ENCODE measurements around the gene SCFD2. TPM values are rescaled to one million over a fixed set of nuclear protein-coding genes. Genes with fewer than 3 reads are reported as not detected.

The SCFD2 gene
- total RNA-seq, 3 donors from 2014 or later: 22.8 to 33.8 (median 25.0) TPM

- H3K27me3 ChIP-seq: no peaks in the 10 kb centered on the region
- TF ChIP-seq POLR2AphosphoS5 (IDR thresholded peaks at IDR 0.05) (no peak), POLR2A (IDR thresholded peaks at IDR 0.05) (no peak)
- no peak for DNase-seq (ENCODE audit: low spot score in 2 of 2)
- intact Hi-C loops (cut with DNase I; ENCODE audit: low total_unique reads): no loop called here
- no peak overlapping the region for H3K27ac ChIP-seq
- H3K9me3 ChIP-seq: peaks cover 0 to 4% of the 10 kb centered on the region in 2 donors
- H3K4me3 ChIP-seq: no peak overlapping the region
- no peaks in the 10 kb centered on the region for H3K36me3 ChIP-seq
- peaks cover 0 to 6% of the 10 kb centered on the region in 2 donors for H3K4me1 ChIP-seq
Measured at GRCh38 chr4:52856801-52857200, 509.1 kb downstream of the SCFD2 start.

- peak overlapping the region in 1 of 3 donors; percentile 29 for H3K4me3 ChIP-seq
- H3K27ac ChIP-seq: peak overlapping the region in 1 of 2 donors; percentile 11
- no peak for TF ChIP-seq POLR2A (IDR thresholded peaks at IDR 0.05)
- no peaks in the 10 kb centered on the region for H3K36me3 ChIP-seq
- no peak for DNase-seq (ENCODE audit: low spot score in 2 of 2)
- no peaks in the 10 kb centered on the region for H3K27me3 ChIP-seq
- peaks cover 0 to 4% of the 10 kb centered on the region in 2 donors for H3K9me3 ChIP-seq
- intact Hi-C loops (cut with DNase I; ENCODE audit: low total_unique reads): no loop called here
- peaks cover 0 to 6% of the 10 kb centered on the region in 2 donors for H3K4me1 ChIP-seq
Measured at GRCh38 chr4:52853351-52853750, 512.5 kb downstream of the SCFD2 start.

GRCh38 chr4:52852711-52853110 is 513.1 kb downstream of the SCFD2 start:
- H3K27ac ChIP-seq: peak overlapping the region; percentile 19 to 62
- TF ChIP-seq POLR2AphosphoS5 (IDR thresholded peaks at IDR 0.05) (no peak), CTCF (IDR thresholded peaks at IDR 0.05) (no peak), POLR2A (IDR thresholded peaks at IDR 0.05) (no peak)
- H3K9me3 ChIP-seq: no peaks in the 10 kb centered on the region
- no peaks in the 10 kb centered on the region for H3K36me3 ChIP-seq
- intact Hi-C loops (cut with DNase I; ENCODE audit: low total_unique reads): no loop called here
- no peaks in the 10 kb centered on the region for H3K27me3 ChIP-seq
- peak overlapping the region in 2 of 3 donors; percentile 4 to 29 for H3K4me3 ChIP-seq
- no peak for DNase-seq (ENCODE audit: low spot score in 2 of 2)
- peaks cover 0 to 6% of the 10 kb centered on the region in 2 donors for H3K4me1 ChIP-seq

DNA sequence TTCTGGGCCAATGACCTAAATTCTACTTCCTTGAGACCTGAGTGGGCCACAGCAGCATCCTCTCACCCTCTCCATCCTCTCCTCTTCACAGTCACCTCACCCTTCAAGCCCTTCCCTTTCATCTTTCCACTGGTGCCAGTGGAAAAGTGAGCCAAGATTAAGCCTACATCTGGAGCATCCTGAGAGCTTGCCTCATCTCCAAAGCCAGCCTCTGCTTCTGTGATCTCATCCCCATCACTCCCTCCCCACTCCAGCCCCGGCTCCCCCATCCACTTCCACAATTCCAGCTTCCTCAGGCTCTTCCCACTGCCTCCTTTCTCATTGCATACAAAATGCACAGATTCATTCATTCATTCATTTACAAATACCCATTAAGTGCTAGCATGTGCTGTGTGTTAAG is 513.8 kb downstream of the SCFD2 start:
- Histone ChIP-seq H3K36me3 (no peaks in the 10 kb centered on the region), H3K4me3 (no peak overlapping the region), H3K4me1 (peaks cover 0 to 6% of the 10 kb centered on the region in 2 donors), H3K9me3 (no peaks in the 10 kb centered on the region), H3K27ac (no peak overlapping the region), H3K27me3 (no peaks in the 10 kb centered on the region)
- intact Hi-C loops (cut with DNase I; ENCODE audit: low total_unique reads): no loop called here
- TF ChIP-seq CTCF (IDR thresholded peaks at IDR 0.05): no peak
- no peak for TF ChIP-seq POLR2AphosphoS5 (IDR thresholded peaks at IDR 0.05)
- TF ChIP-seq POLR2A (IDR thresholded peaks at IDR 0.05): no peak
- DNase-seq (ENCODE audit: low spot score in 2 of 2): no peak

GRCh38 chr4:52850406-52851124 is 515.3 kb downstream of the SCFD2 start:
- intact Hi-C loops (cut with DNase I; ENCODE audit: low total_unique reads): no loop called here
- Histone ChIP-seq H3K9me3 (no peaks in the 10 kb centered on the region), H3K4me1 (peaks cover 0 to 6% of the 10 kb centered on the region in 2 donors), H3K27ac (no peak overlapping the region), H3K4me3 (no peak overlapping the region), H3K36me3 (no peaks in the 10 kb centered on the region), H3K27me3 (no peaks in the 10 kb centered on the region)
- DNase-seq (ENCODE audit: low spot score in 2 of 2): no peak
- TF ChIP-seq POLR2AphosphoS5 (IDR thresholded peaks at IDR 0.05) (no peak), POLR2A (IDR thresholded peaks at IDR 0.05) (no peak), CTCF (IDR thresholded peaks at IDR 0.05) (no peak)

DNA sequence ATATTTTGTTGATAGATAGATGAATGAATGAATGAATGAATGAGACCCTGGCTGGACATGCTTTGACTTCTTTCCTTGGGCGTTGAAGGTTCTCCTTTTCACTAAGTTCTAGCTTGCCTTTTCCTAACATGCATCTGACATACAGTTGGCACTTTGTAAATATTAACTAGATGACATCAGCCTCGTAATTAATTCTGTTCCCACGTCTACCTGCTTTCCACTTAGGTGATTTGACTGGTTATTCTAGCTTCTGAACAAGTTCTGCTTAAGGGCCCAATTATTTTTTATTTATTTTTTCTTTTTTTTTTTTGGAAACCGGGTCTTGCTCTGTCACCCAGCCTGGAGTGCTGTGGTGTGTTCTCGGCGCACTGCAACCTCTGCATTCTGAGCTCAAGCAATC is 517.6 kb downstream of the SCFD2 start:
- peaks cover 0 to 6% of the 10 kb centered on the region in 2 donors for H3K4me1 ChIP-seq
- no peak for TF ChIP-seq CTCF (IDR thresholded peaks at IDR 0.05)
- no peak for TF ChIP-seq POLR2AphosphoS5 (IDR thresholded peaks at IDR 0.05)
- TF ChIP-seq POLR2A (IDR thresholded peaks at IDR 0.05): no peak
- intact Hi-C loops (cut with DNase I; ENCODE audit: low total_unique reads): no loop called here

More for the DNA sequence above, 517.6 kb downstream of the SCFD2 start:
- no peak for DNase-seq (ENCODE audit: low spot score in 2 of 2)
- Histone ChIP-seq H3K27me3 (no peaks in the 10 kb centered on the region), H3K27ac (peak overlapping the region in 1 of 2 donors; percentile 26), H3K4me3 (no peak overlapping the region), H3K9me3 (no peaks in the 10 kb centered on the region), H3K36me3 (no peaks in the 10 kb centered on the region)
